ENCODE data around the gene TAX1BP1. TPM values are rescaled to one million over a fixed set of nuclear protein-coding genes. Genes with fewer than 3 reads are reported as not detected.

TAX1BP1 gene
- total RNA-seq, 1 experiment from 2014 or later: 33.0 TPM

- no peak for DNase-seq (ENCODE audit: low spot score)
These were observed 39.9 kb downstream of the TAX1BP1 start for GRCh38 chr7:27779873-27780272.

GRCh38 chr7:27781188-27781587 is 41.2 kb downstream of the TAX1BP1 start:
- DNase-seq (ENCODE audit: low spot score): no peak

GRCh38 chr7:27782849-27783248 is 42.9 kb downstream of the TAX1BP1 start:
- DNase-seq (ENCODE audit: low spot score): no peak

- peak; percentile 85 for DNase-seq (ENCODE audit: low spot score)
These were observed 44.6 kb downstream of the TAX1BP1 start for GRCh38 chr7:27784399-27785053.

GRCh38 chr7:27788437-27788836 is 48.5 kb downstream of the TAX1BP1 start:
- no peak for DNase-seq (ENCODE audit: low spot score)

GRCh38 chr7:27793780-27794179 is 53.8 kb downstream of the TAX1BP1 start:
- DNase-seq (ENCODE audit: low spot score): no peak

- no peak for DNase-seq (ENCODE audit: low spot score)
These were observed 56.0 kb downstream of the TAX1BP1 start for GRCh38 chr7:27795977-27796376.

- no peak for DNase-seq (ENCODE audit: low spot score)
These were observed 59.2 kb downstream of the TAX1BP1 start for GRCh38 chr7:27799212-27799611.

GRCh38 chr7:27802999-27803398 is 63.0 kb downstream of the TAX1BP1 start:
- DNase-seq (ENCODE audit: low spot score): no peak

GRCh38 chr7:27804139-27804538 is 64.2 kb downstream of the TAX1BP1 start:
- DNase-seq (ENCODE audit: low spot score): no peak

GRCh38 chr7:27808626-27809025 is 68.7 kb downstream of the TAX1BP1 start:
- no peak for DNase-seq (ENCODE audit: low spot score)

GRCh38 chr7:27810186-27810585 is 70.2 kb downstream of the TAX1BP1 start:
- no peak for DNase-seq (ENCODE audit: low spot score)

- no peak for DNase-seq (ENCODE audit: low spot score)
These were observed 72.7 kb downstream of the TAX1BP1 start for GRCh38 chr7:27812706-27813105.

GRCh38 chr7:27822245-27822644 is 82.3 kb downstream of the TAX1BP1 start:
- no peak for DNase-seq (ENCODE audit: low spot score)

- DNase-seq (ENCODE audit: low spot score): no peak
These were observed 85.9 kb downstream of the TAX1BP1 start for GRCh38 chr7:27825891-27826290.

- DNase-seq (ENCODE audit: low spot score): no peak
These were observed 86.4 kb downstream of the TAX1BP1 start for GRCh38 chr7:27826357-27826756.

GRCh38 chr7:27834179-27834921 is 94.4 kb downstream of the TAX1BP1 start:
- DNase-seq (ENCODE audit: low spot score): no peak

- no peak for DNase-seq (ENCODE audit: low spot score)
These were observed 95.4 kb downstream of the TAX1BP1 start for GRCh38 chr7:27835376-27835775.

GRCh38 chr7:27836536-27836935 is 96.6 kb downstream of the TAX1BP1 start:
- DNase-seq (ENCODE audit: low spot score): no peak

- DNase-seq (ENCODE audit: low spot score): no peak
These were observed 99.1 kb downstream of the TAX1BP1 start for GRCh38 chr7:27839099-27839498.

GRCh38 chr7:27840313-27840712 is 100.4 kb downstream of the TAX1BP1 start:
- no peak for DNase-seq (ENCODE audit: low spot score)

GRCh38 chr7:27840760-27841364 is 100.9 kb downstream of the TAX1BP1 start:
- no peak for DNase-seq (ENCODE audit: low spot score)
